ENCODE results near the gene ZNF791.

GRCh38 chr19:12581100-12581499 is 29.6 kb upstream of the ZNF791 start:
- no peak for TF ChIP-seq CTCF (conservative IDR thresholded peaks at IDR 0.05)
- no peak for TF ChIP-seq ZFX (IDR thresholded peaks at IDR 0.05)
